BLaER1 (cell line): ENCODE measurements around the gene ZNF547.
"Not testable (repeated sequence)": the region's sequence is repeated elsewhere in the genome, so short reads cannot be mapped to it uniquely, and the experiment has no call there.

ENCODE experiments used
- H3K27ac ChIP-seq: shearing (Covaris generic); formaldehyde crosslinking; 2 replicates; pipeline ENCODE4 v1.8.1; 2022
- H3K27me3 ChIP-seq: shearing (Covaris generic); formaldehyde crosslinking; 2 replicates; pipeline ENCODE4 v1.8.1; 2022
- H3K36me3 ChIP-seq: shearing (Covaris generic); formaldehyde crosslinking; 2 replicates; pipeline ENCODE4 v1.8.1; 2022
- H3K4me1 ChIP-seq: shearing (Covaris generic); formaldehyde crosslinking; 2 replicates; pipeline ENCODE4 v1.8.1; 2022
- H3K4me2 ChIP-seq: shearing (Covaris generic); formaldehyde crosslinking; 2 replicates; pipeline ENCODE4 v1.8.1; 2022
- H3K4me3 ChIP-seq: shearing (Covaris generic); formaldehyde crosslinking; 2 replicates; pipeline ENCODE4 v1.8.1; 2022
- H3K9ac ChIP-seq: shearing (Covaris generic); formaldehyde crosslinking; 2 replicates; pipeline ENCODE4 v1.8.1; 2022
- H3K9me3 ChIP-seq: shearing (Covaris generic); formaldehyde crosslinking; 2 replicates; pipeline ENCODE4 v1.8.1; 2022
- H4K20me1 ChIP-seq: shearing (Covaris generic); formaldehyde crosslinking; 2 replicates; pipeline ENCODE4 v1.8.1; 2022
- Cebpa-rat ChIP-seq: shearing (Covaris generic); IDR thresholded peaks from 2 replicates; pipeline ENCODE4 v1.8.1; 2022

The ZNF547 gene

DNA sequence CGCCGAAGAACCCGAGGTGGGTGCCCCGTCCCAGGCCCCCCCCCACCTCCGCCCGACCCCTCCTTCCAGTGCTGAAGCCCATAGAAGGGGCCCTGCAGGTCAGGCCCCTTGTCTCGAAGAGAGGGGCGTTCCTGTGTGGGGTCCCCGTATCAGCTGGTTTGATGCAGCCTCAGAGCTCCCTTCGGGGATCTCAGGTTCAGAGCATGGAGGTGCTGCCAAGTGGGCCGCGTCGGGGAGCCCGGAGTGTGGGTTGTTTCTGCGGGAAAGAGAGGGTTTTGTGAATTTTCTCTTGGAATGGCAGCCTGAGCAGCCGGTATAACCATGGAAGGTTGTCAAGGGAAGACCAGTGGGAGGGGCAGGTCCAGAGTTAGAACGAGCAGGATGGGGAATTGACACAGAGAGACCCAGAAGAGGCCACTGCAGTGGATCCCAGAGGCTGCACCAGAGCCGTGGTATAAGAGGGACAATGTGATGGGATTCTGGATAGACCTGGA, 384 bp downstream of the ZNF547 start:
- peak overlapping the region; percentile 85 for H3K4me3 ChIP-seq
- no peaks in the 10 kb centered on the region for H3K27me3 ChIP-seq
- H3K4me1 ChIP-seq = peaks cover 16% of the 10 kb centered on the region
- peaks cover 27% of the 10 kb centered on the region for H3K36me3 ChIP-seq
- H3K9me3 ChIP-seq = no peaks in the 10 kb centered on the region
- peak overlapping the region; percentile 76 for H3K27ac ChIP-seq
- H3K4me2 ChIP-seq = peak overlapping the region; percentile 97
- no peak for TF ChIP-seq Cebpa-rat
- H4K20me1 ChIP-seq = peaks cover 19% of the 10 kb centered on the region; the same call in 1 of the 2 replicates
- H3K9ac ChIP-seq = peak overlapping the region; percentile 87

DNA sequence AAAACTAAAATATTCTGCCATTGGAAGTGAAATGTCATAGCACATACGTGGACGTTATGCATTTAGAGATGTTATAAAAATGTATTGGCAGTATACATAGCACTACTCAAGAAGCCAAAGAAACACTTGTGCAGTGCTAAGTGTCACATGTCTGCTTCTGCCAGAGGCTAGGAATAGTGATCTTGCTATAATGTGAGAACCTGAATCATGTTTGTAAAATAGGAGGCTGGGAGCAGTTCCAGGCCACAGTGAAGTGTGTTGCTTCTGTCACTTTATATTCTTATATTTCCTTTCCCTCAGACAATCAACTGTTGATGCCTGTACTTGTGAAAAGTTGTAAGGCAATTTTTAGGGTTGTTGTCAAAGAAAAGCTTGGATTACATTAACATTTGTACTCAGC, 3.4 kb downstream of the ZNF547 start:
- TF ChIP-seq Cebpa-rat = no peak
- Histone ChIP-seq H3K36me3 (peaks cover 33% of the 10 kb centered on the region), H3K9me3 (no peaks in the 10 kb centered on the region), H3K4me1 (peaks cover 16% of the 10 kb centered on the region), H3K27ac (no peak overlapping the region), H3K4me3 (no peak overlapping the region), H3K9ac (no peak overlapping the region), H3K4me2 (no peak overlapping the region), H3K27me3 (no peaks in the 10 kb centered on the region), H4K20me1 (peaks cover 19% of the 10 kb centered on the region; the same call in 1 of the 2 replicates)

DNA sequence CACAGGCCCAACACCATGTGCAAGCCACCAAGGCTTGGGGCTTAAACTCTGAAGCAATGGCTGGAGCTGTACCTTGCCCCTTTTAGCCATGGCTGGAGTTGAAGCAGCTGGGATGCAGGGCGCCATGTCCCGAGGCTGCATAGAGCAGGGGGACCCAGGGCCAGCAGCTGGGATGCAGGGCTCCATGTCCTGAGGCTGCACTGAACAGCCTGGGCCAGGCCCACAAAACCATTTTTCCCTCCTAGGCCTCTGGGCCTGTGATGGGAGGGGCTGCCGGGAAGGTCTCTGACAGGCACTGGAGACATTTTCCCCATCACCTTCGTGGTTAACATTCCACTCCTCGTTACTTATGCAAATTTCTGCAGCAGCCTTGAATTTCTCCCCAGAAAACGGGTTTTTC, 10.8 kb downstream of the ZNF547 start:
- H3K4me2 ChIP-seq = no peak overlapping the region
- no peaks in the 10 kb centered on the region for H3K27me3 ChIP-seq
- no peaks in the 10 kb centered on the region; the same call in 1 of the 2 replicates for H3K4me1 ChIP-seq
- H3K9me3 ChIP-seq = peaks cover 65% of the 10 kb centered on the region
- no peak overlapping the region for H3K27ac ChIP-seq
- H3K4me3 ChIP-seq = no peak overlapping the region
- no peak for TF ChIP-seq Cebpa-rat
- no peaks in the 10 kb centered on the region for H4K20me1 ChIP-seq
- no peak overlapping the region for H3K9ac ChIP-seq
- peaks cover 79% of the 10 kb centered on the region for H3K36me3 ChIP-seq

DNA sequence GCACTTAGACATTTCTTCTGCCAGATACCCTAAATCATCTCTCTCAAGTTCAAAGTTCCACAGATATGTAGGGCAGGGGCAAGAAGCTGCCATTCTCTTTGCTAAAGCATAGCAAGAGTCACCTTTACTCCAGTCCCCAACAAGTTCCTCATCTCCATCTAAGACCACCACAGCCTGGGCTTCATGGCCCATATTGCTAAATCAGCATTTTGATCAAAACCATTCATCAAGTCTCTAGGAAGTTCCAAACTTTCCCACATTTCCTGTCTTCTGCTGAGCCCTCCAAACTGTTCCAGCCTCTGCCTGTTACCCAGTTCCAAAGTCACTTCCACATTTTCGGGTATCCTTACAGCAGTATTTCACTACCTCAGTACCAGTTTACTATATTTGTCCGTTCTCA, 11.3 kb downstream of the ZNF547 start:
- not testable (repeated sequence) for H3K4me2 ChIP-seq, H3K27ac ChIP-seq, H3K4me3 ChIP-seq, H3K9ac ChIP-seq, H3K27me3 ChIP-seq, H3K4me1 ChIP-seq, H4K20me1 ChIP-seq
- H3K9me3 ChIP-seq = peaks cover 65% of the 10 kb centered on the region
- peaks cover 79% of the 10 kb centered on the region for H3K36me3 ChIP-seq

DNA sequence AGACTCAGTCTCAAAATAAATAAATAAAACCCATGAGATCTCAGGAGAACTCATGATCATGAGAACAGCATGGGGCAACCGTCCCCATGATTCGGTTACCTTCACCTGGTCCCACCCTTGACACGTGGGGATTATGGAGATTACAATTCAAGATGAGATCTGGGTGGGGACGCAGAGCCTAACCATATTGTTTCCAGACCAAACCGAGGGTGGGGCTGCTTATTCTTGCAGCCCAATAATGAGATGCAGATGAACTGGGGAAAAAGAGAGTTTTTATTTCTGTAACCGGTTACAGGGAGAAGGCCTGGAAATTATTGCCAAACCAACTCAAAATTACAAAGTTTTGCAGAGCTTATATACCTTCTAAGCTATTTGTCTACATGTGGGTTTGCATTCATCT, 12.8 kb downstream of the ZNF547 start:
- no peak overlapping the region for H3K4me2 ChIP-seq
- no peak overlapping the region for H3K9ac ChIP-seq
- no peak for TF ChIP-seq Cebpa-rat
- H4K20me1 ChIP-seq = no peaks in the 10 kb centered on the region
- no peak overlapping the region for H3K4me3 ChIP-seq
- H3K9me3 ChIP-seq = peaks cover 65% of the 10 kb centered on the region
- H3K27me3 ChIP-seq = no peaks in the 10 kb centered on the region
- H3K27ac ChIP-seq = no peak overlapping the region
- H3K36me3 ChIP-seq = peaks cover 74% of the 10 kb centered on the region
- no peaks in the 10 kb centered on the region; the same call in 1 of the 2 replicates for H3K4me1 ChIP-seq

DNA sequence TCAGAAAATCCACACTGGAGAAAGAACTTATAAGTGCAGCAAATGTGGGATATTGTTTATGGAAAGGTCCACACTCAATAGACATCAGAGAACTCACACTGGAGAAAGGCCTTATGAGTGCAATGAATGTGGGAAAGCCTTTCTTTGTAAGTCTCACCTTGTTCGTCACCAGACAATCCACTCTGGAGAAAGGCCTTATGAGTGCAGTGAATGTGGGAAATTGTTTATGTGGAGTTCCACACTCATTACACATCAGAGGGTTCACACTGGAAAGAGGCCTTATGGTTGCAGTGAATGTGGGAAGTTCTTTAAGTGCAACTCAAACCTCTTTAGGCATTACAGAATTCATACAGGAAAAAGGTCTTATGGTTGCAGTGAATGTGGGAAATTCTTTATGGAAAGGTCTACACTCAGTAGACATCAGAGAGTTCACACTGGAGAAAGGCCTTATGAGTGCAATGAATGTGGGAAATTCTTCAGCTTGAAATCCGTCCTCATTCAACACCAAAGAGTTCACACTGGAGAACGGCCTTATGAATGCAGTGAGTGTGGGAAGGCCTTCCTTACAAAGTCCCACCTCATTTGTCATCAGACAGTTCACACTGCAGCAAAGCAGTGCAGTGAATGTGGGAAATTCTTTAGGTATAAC, 14.3 kb downstream of the ZNF547 start:
- peaks cover 59% of the 10 kb centered on the region for H3K36me3 ChIP-seq
- H4K20me1 ChIP-seq = no peaks in the 10 kb centered on the region
- H3K27ac ChIP-seq = no peak overlapping the region
- H3K27me3 ChIP-seq = no peaks in the 10 kb centered on the region
- H3K4me1 ChIP-seq = no peaks in the 10 kb centered on the region; the same call in 1 of the 2 replicates
- H3K4me3 ChIP-seq = peak overlapping the region; percentile 18; the same call in 1 of the 2 replicates
- no peak overlapping the region for H3K9ac ChIP-seq
- no peak for TF ChIP-seq Cebpa-rat
- peaks cover 62% of the 10 kb centered on the region for H3K9me3 ChIP-seq
- H3K4me2 ChIP-seq = no peak overlapping the region

DNA sequence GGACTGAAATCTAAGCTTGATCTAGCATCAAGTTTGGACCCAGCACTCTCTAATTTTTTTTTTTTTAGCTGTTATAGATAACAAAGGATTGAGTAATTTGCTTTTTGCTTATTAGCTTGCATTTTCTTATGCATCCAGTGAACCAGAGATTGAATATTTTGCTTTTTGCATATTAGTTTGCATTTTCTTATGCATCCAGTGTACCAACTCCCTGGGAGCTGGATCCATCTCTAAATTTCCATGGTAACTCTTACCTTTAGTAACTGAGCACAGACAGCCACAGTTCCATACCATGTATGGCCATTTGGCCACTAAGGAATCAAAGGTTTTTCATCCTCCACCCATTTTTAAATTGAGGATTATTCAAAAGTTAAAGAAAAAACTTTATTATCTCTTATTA, 17.6 kb downstream of the ZNF547 start:
- no peaks in the 10 kb centered on the region for H4K20me1 ChIP-seq

DNA sequence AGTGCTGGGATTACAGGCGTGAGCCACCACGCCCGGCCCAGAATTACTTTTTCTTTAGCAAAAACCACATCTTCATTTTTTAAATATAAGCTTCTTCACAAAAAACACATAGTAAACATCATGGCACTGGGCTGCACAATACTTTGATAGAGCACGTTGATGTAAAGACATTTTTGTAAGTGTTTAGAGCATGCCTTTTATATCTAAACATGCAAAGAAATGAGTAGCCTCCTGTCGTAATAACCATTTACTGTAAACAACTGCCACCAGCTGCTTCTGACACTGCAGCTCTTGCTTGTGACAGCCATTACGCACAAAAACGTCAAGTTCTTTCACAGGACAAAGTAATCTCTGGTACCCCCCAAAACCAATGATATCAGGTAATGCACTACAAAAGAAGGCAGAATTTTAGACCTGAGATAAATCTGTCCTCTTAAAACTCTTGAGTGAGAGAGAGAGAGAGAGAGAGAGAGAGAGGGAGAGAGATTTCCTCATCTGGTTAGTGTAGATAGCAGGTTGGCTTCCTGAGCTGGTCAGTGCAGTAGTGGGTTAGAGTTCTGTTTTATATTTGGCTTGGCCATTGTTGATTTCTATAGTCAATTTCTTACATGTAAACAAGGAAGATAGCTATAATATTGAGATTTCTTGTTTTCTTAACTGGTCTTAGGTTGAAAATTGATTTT, 19.6 kb downstream of the ZNF547 start:
- H3K36me3 ChIP-seq = peaks cover 7% of the 10 kb centered on the region
- TF ChIP-seq Cebpa-rat = no peak
- no peak overlapping the region for H3K27ac ChIP-seq
- no peaks in the 10 kb centered on the region for H3K27me3 ChIP-seq
- H4K20me1 ChIP-seq = no peaks in the 10 kb centered on the region
- H3K9ac ChIP-seq = no peak overlapping the region
- H3K4me3 ChIP-seq = no peak overlapping the region
- peaks cover 9% of the 10 kb centered on the region for H3K9me3 ChIP-seq
- no peak overlapping the region for H3K4me2 ChIP-seq
- no peaks in the 10 kb centered on the region for H3K4me1 ChIP-seq

More for the DNA sequence above, 17.6 kb downstream of the ZNF547 start:
- H3K9me3 ChIP-seq = peaks cover 30% of the 10 kb centered on the region
- H3K27me3 ChIP-seq = no peaks in the 10 kb centered on the region
- H3K4me1 ChIP-seq = no peaks in the 10 kb centered on the region
- no peak overlapping the region for H3K4me2 ChIP-seq
- H3K27ac ChIP-seq = no peak overlapping the region
- H3K9ac ChIP-seq = no peak overlapping the region
- no peak overlapping the region for H3K4me3 ChIP-seq
- TF ChIP-seq Cebpa-rat = no peak
- H3K36me3 ChIP-seq = peaks cover 27% of the 10 kb centered on the region

DNA sequence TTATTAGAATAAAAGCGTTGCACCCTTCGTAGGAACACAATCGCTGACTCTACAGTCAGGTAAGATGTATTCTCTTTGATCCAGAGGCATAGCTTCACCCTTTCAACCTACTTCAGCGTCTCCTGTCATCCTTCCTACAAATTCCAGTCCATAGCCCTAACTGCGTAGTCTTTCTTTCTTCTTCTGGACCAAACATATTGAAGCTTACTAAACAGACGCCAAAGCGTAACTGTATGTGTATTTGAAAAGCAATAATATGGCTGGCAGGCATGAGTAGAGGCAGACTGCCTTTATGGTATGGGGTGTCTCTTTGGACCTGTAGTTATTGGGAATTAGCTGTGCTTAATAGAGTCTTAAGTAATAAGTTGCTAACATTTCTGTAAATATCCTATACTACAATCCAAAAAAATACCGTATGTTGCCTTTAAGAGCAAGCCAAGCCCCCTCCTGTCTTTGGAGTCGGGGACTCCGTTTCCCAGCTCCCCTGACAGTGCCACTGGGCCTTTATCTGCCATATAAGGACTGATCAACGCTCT, 25.9 kb downstream of the ZNF547 start:
- no peak for TF ChIP-seq Cebpa-rat
- H4K20me1 ChIP-seq = peaks cover 35% of the 10 kb centered on the region
- peaks cover 15% of the 10 kb centered on the region for H3K36me3 ChIP-seq
- H3K9me3 ChIP-seq = no peaks in the 10 kb centered on the region
- H3K4me1 ChIP-seq = peaks cover 21% of the 10 kb centered on the region
- H3K4me3 ChIP-seq = peak overlapping the region; percentile 90
- peak overlapping the region; percentile 61 for H3K4me2 ChIP-seq
- H3K27me3 ChIP-seq = no peaks in the 10 kb centered on the region
- peak overlapping the region; percentile 12; the same call in 1 of the 2 replicates for H3K9ac ChIP-seq
- H3K27ac ChIP-seq = peak overlapping the region; percentile 47
